DOHH2 (cell line): ENCODE results near the gene ENDOV.

Experiments
- H3F3A ChIP-seq: fragments of 200-600 bp; sonication (generic), shearing (Covaris generic); 2 replicates; pipeline ENCODE4 v1.6.0; 2016; ENCODE audit warnings: antibody characterized with exemption, mild to moderate bottlenecking; ENCODE audit not compliant: control insufficient read depth, insufficient read depth
- H3K27ac ChIP-seq: fragments of 200-600 bp; sonication (generic); 2 replicates; pipeline ENCODE4 v1.5.1; 2014; ENCODE audit warnings: low read depth, mild to moderate bottlenecking, low read length, moderate library complexity
- H3K27me3 ChIP-seq: fragments of 200-600 bp; sonication (generic); 2 replicates; pipeline ENCODE4 v1.6.1; 2014; ENCODE audit warnings: mild to moderate bottlenecking, low read length, mixed read lengths; ENCODE audit not compliant: control insufficient read depth
- H3K36me3 ChIP-seq: fragments of 200-600 bp; sonication (generic); 2 replicates; pipeline ENCODE4 v1.6.1; 2014; ENCODE audit warnings: mild to moderate bottlenecking, low read length, moderate library complexity, mixed read lengths; ENCODE audit not compliant: control insufficient read depth
- H3K4me1 ChIP-seq: fragments of 200-600 bp; sonication (generic); 2 replicates; pipeline ENCODE4 v1.6.1; 2014; ENCODE audit warnings: mild to moderate bottlenecking, low read length, mixed read lengths; ENCODE audit not compliant: control insufficient read depth
- H3K4me2 ChIP-seq: fragments of 200-600 bp; sonication (generic); 2 replicates; pipeline ENCODE4 v1.6.0; 2014; ENCODE audit warnings: mild to moderate bottlenecking, low read length, moderate library complexity
- H3K4me3 ChIP-seq: fragments of 200-600 bp; sonication (generic); 2 replicates; pipeline ENCODE4 v1.5.1; 2014; ENCODE audit warnings: mild to moderate bottlenecking, low read length, mixed read lengths
- H3K79me2 ChIP-seq: fragments of 200-600 bp; sonication (generic); 2 replicates; pipeline ENCODE4 v1.6.1; 2014; ENCODE audit warnings: mild to moderate bottlenecking, low read length, mixed read lengths; ENCODE audit not compliant: control insufficient read depth
- H3K9me2 ChIP-seq: fragments of 200-600 bp; sonication (generic); replicated peaks from 2 replicates; pipeline ENCODE4 v1.6.1; 2014; ENCODE audit warnings: mild to moderate bottlenecking, low read length, mixed read lengths; ENCODE audit not compliant: control insufficient read depth
- H3K9me3 ChIP-seq: fragments of 200-600 bp; sonication (generic); 2 replicates; pipeline ENCODE4 v1.6.1; 2014; ENCODE audit warnings: antibody characterized with exemption, low read length, mixed read lengths; ENCODE audit not compliant: control insufficient read depth, insufficient read depth
- H4K20me1 ChIP-seq: fragments of 200-600 bp; sonication (generic); 2 replicates; pipeline ENCODE4 v1.6.0; 2014; ENCODE audit warnings: low read depth, mild to moderate bottlenecking, antibody characterized with exemption, low read length, moderate library complexity; ENCODE audit not compliant: control insufficient read depth, insufficient read depth
- EZH2phosphoT487 ChIP-seq: fragments of 200-600 bp; sonication (generic); IDR thresholded peaks from 2 replicates; pipeline ENCODE4 v1.6.1; 2017; ENCODE audit warnings: borderline replicate concordance, mild to moderate bottlenecking, antibody characterized with exemption, low read length, moderate library complexity, mixed read lengths
- TF ChIP-seq, protein P1 (sequence below): fragments of 200-600 bp; sonication (generic); IDR thresholded peaks from one replicate; pipeline ENCODE4 v1.5.1; 2014; ENCODE audit warnings: antibody characterized with exemption, mild to moderate bottlenecking, low read depth, low read length; ENCODE audit not compliant: poor library complexity, severe bottlenecking

The ENDOV gene

DNA sequence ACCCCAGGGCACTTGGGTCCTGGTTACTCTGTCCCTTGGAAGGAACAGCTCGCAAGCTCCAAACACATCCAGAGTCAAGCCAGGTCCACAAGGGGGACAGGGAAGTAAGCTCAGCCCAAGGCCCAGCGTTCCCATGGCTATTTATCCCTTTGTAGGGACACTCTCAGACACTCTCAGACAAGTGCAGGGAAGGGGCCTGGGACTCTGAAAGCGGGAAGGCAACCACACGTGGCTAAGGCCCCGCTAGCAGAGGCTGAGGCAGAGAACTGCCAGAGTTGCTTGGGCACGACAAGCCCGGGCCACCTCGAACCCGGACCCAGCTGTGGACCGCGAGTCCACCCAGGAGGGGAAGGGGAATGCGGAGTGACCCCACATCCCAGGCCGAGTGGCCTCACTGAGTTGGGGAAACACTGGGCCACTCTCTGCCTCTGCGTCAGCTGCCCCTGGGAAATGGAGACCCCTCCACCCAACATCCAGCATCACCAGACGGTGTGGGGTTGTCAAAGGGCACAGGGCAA is 51.3 kb downstream of the ENDOV start:
- Histone ChIP-seq H3K4me2 (no peak overlapping the region), H3K36me3 (no peaks in the 10 kb centered on the region), H4K20me1 (no peaks in the 10 kb centered on the region), H3K4me3 (no peak overlapping the region), H3K9me3 (no peaks in the 10 kb centered on the region), H3F3A (no peaks in the 10 kb centered on the region), H3K79me2 (no peaks in the 10 kb centered on the region), H3K9me2 (no peaks in the 10 kb centered on the region), H3K27ac (no peak overlapping the region), H3K4me1 (no peaks in the 10 kb centered on the region), H3K27me3 (no peaks in the 10 kb centered on the region)
- TF ChIP-seq, protein P1, sequence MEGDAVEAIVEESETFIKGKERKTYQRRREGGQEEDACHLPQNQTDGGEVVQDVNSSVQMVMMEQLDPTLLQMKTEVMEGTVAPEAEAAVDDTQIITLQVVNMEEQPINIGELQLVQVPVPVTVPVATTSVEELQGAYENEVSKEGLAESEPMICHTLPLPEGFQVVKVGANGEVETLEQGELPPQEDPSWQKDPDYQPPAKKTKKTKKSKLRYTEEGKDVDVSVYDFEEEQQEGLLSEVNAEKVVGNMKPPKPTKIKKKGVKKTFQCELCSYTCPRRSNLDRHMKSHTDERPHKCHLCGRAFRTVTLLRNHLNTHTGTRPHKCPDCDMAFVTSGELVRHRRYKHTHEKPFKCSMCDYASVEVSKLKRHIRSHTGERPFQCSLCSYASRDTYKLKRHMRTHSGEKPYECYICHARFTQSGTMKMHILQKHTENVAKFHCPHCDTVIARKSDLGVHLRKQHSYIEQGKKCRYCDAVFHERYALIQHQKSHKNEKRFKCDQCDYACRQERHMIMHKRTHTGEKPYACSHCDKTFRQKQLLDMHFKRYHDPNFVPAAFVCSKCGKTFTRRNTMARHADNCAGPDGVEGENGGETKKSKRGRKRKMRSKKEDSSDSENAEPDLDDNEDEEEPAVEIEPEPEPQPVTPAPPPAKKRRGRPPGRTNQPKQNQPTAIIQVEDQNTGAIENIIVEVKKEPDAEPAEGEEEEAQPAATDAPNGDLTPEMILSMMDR: no peak
- no peak for TF ChIP-seq EZH2phosphoT487

DNA sequence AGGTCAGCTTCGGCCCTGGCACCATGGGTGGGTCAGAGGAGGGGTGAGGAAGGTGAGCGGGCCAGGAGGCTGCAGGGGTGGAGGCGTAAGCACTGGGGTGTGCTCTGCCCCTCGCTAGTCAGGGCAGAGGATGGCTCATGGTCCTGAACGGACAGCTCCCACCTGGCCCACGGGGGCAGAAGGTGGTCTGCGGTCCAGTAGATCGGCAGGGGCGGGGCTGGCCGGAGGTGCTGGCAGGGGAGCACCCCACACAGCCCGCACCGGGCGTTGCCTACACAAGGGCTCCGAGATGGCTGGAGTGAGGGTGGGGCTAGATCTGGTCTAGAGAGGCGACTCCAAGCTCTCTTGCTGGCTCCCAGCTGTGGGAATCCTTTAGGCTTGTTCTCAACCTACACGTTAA is 53.3 kb downstream of the ENDOV start:
- no peak overlapping the region for H3K4me2 ChIP-seq
- H3K27me3 ChIP-seq: no peaks in the 10 kb centered on the region; the same call in 1 of the 2 replicates
- H3F3A ChIP-seq: no peaks in the 10 kb centered on the region
- H3K9me3 ChIP-seq: no peaks in the 10 kb centered on the region
- no peaks in the 10 kb centered on the region for H3K9me2 ChIP-seq
- TF ChIP-seq, protein P1: no peak
- TF ChIP-seq EZH2phosphoT487: no peak
- H3K36me3 ChIP-seq: no peaks in the 10 kb centered on the region
- no peaks in the 10 kb centered on the region for H4K20me1 ChIP-seq
- H3K4me1 ChIP-seq: no peaks in the 10 kb centered on the region
- H3K4me3 ChIP-seq: no peak overlapping the region
- no peaks in the 10 kb centered on the region for H3K79me2 ChIP-seq
- no peak overlapping the region for H3K27ac ChIP-seq

DNA sequence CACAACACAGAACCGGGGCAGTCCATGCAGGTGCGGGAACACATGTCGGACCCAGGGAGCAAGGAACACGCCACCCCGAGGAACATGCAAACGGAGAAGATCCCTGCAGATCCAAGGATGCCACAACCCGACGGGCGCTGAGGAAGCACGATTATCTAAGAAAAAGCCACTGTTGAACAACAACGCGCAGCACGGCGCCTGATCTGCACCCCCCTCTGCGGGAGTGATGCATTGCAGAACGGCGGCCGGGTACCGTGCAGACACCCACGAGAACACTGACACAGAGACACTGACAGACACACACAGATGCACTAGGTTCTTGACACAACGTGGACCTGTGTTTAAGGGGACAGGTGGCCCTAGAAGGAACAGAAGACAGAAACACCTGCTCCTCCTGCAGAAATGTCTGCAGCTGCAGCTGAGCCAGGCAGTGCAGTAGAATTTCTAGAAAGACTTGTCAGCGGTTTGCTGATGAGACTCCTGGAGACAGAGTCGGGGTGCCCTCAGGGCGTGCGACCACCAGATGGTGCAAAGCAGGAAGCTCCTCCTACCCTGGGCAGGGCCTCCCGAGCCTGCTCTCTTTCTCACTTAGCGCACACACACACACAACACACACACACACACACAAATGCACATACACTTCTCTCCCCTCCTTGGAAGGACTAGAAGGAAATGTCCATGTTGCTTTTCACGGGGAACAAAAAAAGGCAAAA is 54.0 kb downstream of the ENDOV start:
- H3F3A ChIP-seq: no peaks in the 10 kb centered on the region
- H3K9me2 ChIP-seq: no peaks in the 10 kb centered on the region
- H3K27ac ChIP-seq: no peak overlapping the region
- H3K79me2 ChIP-seq: no peaks in the 10 kb centered on the region
- no peaks in the 10 kb centered on the region for H3K9me3 ChIP-seq
- H3K36me3 ChIP-seq: no peaks in the 10 kb centered on the region
- no peak for TF ChIP-seq EZH2phosphoT487
- TF ChIP-seq, protein P1: no peak
- no peaks in the 10 kb centered on the region for H4K20me1 ChIP-seq
- H3K4me3 ChIP-seq: no peak overlapping the region
- H3K4me1 ChIP-seq: no peaks in the 10 kb centered on the region
- H3K4me2 ChIP-seq: no peak overlapping the region
- H3K27me3 ChIP-seq: peaks cover 2% of the 10 kb centered on the region; the same call in 1 of the 2 replicates
